Effector CD4-positive, alpha-beta T cell (primary cell): ENCODE data around the gene CBR3.
A peak's percentile ranks its signal among the peaks of the same experiment; 100 is the strongest.
"Not testable (repeated sequence)": the region's sequence is repeated elsewhere in the genome, so short reads cannot be mapped to it uniquely, and the experiment has no call there.

Experiments
- DNase-seq: peaks from one replicate; pipeline ENCODE4 v3.0.0-alpha.2; 2020

The CBR3 gene

DNA sequence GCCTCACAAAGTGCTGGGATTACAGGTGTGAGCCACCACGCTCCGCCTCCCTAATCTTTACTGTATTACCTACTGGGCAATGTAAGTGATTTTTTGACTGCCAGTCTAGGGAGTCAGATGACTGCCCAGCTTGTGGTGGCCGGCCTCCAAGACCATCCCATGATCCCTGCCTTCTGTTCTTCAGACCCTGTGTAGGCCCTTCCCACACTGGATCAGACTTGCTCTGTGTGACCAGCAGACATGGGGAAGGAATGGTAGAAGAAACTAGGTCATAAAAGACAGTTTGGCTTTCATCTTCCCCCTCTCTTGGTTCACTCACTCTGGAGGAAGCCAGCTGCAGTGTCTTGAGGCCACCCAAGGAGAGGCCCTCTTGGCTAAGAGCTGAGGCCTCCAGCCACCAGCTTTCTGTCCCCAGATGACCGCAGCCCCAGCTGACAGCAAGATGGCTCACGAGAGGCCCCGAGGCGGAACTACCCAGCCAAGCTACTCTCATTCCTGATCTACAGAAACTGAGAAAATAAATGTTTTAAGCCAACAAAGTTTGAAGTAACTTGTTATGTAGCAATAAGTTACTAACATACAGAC lies 14.5 kb upstream of the CBR3 start:
- DNase-seq: no peak

DNA sequence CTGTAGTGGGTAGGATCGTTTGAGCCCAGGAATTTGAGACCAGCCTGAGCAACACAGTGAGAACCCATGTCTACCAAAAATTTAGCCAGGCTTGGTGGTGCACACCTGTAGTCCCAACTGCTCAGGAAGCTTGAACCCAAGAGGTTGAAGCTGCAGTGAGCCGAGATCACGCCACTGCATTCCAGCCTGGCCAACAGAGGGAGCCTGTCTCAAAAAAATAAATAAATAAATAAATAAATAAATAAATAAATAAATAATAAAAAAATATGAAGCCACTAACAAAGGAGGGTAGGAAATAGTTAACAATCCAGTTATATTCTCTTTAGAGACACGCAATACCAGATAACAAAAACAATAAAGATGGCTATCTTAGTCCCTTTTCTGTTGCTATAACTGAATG lies 11.9 kb upstream of the CBR3 start:
- DNase-seq: no peak

DNA sequence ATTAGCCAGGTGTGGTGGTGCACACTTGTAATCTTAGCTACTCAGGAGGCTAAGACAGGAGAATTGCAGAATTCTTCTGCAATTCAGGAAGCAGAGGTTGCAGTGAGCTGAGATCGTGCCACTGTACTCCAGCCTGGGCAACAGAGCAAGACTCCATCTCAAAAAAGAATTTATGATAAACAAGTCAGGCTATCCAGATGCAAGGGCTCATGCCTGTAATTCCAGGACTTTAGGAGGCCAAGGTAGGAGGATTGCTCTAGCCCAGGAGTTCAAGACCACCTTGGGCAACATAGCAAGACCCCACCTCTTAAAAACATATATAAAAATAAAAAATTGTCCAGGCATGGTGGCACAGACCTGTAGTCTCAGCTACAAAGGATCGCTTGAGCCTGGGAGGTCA lies 10.5 kb upstream of the CBR3 start:
- no peak for DNase-seq

DNA sequence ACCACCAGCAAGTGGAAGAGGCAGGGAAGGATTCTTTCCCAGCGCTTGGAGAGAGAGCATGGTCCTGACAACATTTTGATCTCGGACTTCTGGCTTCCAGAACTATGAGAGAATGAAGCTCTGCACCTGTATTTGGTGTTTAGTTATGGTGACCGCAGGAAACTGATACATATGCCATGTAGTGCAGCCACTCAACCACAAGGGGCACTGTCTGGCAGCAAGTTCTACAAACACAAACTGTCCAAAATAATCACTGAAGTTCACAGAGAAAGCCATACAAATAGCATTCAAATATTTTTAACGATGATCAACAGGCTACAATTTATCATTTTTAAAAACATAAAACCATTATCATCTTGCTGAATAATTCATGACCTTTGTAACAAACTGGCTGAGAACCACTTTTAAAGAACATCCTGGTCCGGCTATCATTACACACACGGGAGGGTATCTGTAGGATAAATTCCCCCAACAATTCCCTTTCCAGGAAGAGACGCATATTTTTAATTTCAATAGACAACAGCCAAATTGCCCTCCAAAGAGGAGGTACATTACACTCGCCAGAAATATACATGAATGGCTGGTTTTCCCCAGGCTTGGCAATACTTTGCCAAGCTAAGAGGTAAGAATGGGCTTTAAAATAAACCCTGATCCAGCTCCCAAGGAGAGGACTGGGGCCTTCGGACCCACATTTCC lies 9.2 kb upstream of the CBR3 start:
- DNase-seq: peak; percentile 43

GRCh38 chr21:36126208-36126565 lies 8.7 kb upstream of the CBR3 start:
- DNase-seq: no peak

- DNase-seq: no peak
These were observed 8.2 kb upstream of the CBR3 start for GRCh38 chr21:36126621-36127110.

DNA sequence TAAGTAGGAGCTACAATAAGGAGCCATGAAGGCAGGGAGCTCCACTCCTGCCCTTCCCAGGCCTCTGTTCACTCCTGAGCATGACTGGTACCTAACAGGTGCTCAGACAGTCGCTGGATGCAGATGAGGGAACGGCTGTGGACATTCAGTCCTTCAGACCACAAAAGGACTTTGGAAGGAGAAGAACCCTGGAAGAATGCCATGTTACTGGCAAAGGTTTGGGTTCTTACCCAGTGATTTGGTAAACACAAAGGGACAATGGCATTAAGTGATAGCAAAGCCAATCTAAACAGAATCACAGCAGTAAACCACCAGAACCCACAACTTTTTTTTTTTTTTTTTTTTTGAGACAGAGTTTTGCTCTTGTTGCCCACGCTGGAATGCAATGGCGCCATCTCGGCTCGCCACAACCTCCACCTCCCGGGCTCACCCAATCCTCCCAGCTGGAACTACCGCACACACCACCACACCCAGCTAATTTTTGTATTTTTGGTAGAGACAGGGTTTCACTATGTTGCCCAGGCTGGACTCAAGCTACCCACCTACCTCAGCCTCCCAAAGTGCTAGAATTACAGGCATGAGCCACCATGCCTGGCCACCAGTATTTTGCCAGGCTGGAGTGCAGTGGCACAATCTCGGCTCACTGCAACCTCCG lies 7.5 kb upstream of the CBR3 start:
- no peak for DNase-seq

- no peak for DNase-seq
These were observed 6.9 kb upstream of the CBR3 start for GRCh38 chr21:36127977-36128376.

- no peak for DNase-seq
These were observed 5.7 kb upstream of the CBR3 start for GRCh38 chr21:36129219-36129618.

DNA sequence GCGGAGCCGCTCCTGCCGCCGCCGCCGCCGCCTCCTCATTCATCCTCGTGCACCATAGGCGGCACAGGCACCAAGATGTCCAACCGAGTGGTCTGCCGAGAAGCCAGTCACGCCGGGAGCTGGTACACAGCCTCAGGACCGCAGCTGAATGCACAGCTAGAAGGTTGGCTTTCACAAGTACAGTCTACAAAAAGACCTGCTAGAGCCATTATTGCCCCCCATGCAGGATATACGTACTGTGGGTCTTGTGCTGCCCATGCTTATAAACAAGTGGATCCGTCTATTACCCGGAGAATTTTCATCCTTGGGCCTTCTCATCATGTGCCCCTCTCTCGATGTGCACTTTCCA lies 4.5 kb upstream of the CBR3 start:
- DNase-seq: not testable (repeated sequence)

DNA sequence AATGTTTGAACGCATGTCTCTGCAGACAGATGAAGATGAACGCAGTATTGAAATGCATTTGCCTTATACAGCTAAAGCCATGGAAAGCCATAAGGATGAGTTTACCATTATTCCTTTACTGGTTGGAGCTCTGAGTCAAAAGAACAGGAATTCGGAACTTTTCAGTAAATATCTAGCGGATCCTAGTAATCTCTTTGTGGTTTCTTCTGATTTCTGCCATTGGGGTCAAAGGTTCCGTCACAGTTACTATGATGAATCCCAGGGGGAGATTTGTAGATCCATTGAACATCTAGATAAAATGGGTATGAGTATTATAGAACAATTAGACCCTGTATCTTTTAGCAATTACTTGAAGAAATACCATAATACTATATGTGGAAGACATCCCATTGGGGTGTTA lies 4.0 kb upstream of the CBR3 start:
- not testable (repeated sequence) for DNase-seq

- no peak for DNase-seq
These were observed 2.2 kb upstream of the CBR3 start for GRCh38 chr21:36132696-36133095.

GRCh38 chr21:36135391-36136102 lies 668 bp downstream of the CBR3 start:
- DNase-seq: peak; percentile 26

- not testable (repeated sequence) for DNase-seq
These were observed 4.9 kb downstream of the CBR3 start for GRCh38 chr21:36139791-36140190.

- peak; percentile 91 for DNase-seq
These were observed 6.6 kb downstream of the CBR3 start for GRCh38 chr21:36141513-36141925.

- not testable (repeated sequence) for DNase-seq
These were observed 9.4 kb downstream of the CBR3 start for GRCh38 chr21:36144233-36144632.

- DNase-seq: no peak
These were observed 10.4 kb downstream of the CBR3 start for GRCh38 chr21:36145259-36145658.

- DNase-seq: no peak
These were observed 13.0 kb downstream of the CBR3 start for GRCh38 chr21:36147911-36148310.

- DNase-seq: no peak
These were observed 14.0 kb downstream of the CBR3 start for GRCh38 chr21:36148886-36149285.

- DNase-seq: no peak
These were observed 15.2 kb downstream of the CBR3 start for GRCh38 chr21:36149788-36150711.

DNA sequence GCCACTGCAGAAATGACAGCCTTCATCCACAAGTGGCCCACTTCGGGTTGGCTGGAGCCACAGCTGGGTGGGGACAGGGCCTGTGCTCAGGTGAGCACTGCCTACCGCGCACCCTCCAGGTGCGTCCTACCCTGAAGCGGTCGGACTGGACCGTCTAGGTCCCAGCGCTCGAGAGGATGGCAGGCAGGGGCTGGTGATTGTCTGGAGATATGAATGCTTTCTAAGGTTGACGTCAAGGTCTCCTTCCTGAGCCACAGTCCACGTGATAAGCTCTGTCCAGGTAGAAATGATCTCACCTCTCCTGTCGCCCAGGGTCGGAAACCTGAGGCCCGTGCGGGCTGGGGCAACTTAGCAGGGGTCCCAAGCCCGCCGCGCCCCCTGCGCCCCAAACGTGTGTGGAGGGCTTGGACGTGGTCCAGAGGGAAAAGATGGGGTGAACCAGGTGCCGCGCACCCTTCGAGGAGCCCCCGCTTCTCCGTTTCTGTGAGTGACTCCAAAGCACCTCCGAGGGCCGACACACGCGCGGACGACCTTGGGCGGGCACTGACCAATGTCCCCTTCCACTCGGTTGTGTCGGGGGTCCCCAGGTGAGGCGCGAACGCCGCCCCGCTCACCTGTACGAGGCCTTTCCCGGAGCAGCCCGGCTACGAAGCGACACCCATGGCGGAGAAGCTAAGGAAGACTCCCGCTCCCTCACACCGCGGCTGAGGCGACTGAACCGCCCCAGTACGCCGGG lies 20.9 kb downstream of the CBR3 start:
- DNase-seq: no peak

DNA sequence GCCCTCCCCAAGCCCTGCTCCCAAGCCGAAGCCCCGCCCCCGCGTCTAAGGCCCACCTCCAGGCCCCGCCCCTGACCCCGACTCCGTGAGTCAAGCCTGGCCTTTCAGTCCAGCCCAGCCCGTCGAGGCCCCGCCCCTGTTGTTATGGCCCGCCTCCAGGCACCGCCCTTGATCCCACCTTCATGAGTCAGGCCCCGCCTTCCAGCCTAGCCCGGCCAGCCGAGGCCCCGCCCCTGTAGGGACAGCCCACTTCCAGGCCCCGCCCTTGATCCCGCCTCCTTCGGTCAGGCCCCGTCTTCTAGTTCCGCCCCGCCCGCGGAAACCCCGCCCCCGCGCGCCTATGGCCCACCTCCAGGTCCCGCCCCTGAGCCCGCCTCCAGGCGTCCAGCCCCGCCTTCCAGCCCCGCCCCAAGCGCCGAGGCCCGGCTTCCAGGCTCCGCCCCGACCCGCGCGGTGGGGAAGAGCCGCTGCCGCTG lies 21.5 kb downstream of the CBR3 start:
- peak; percentile 99 for DNase-seq
